GDM1 (cell line): Measurements from ENCODE around the gene NT5DC1.

Experiments used
- DNase-seq: peaks from one replicate; lab custom pipeline; 2025; lab: John Stamatoyannopoulos, UW

NT5DC1 gene

DNA sequence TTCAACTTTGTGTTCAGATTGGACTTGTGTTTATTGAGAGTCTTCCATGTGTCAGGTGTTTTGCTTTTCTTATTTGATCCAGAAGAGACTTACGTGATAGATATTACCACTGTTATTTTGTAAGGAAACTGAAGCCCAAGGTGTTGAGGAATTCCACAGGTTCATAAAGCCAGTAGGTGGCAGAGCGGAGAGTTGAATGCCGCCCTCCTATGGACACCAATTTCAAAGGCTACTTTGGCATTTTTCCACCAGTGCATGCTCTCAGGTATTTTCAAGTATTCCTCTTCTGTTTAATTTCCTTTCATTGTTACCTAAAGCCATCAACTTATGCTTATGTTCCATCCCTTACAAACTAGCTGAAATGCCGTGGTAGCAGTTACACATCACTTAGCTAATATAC lies 39.3 kb downstream of the NT5DC1 start:
- DNase-seq = no peak

DNA sequence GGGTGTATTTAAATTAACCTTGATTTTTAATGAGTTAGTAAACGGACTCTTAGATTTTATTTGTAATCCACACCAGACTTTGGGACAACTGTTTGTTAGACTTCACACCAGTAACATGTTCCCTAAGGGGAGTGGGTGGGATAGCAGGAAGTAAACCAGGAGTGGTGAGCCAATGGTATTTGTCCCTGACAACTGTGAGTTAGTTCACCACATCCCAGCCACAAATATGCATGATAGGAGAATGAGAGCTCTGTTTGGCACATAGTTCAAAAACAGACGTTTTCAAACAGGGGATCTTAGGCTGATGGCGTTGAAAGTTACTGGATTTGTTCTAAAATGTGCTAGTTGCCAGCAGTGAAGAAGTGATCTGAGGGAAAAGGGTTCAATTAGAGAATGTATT lies 44.0 kb downstream of the NT5DC1 start:
- DNase-seq = no peak

- no peak for DNase-seq
Measured at GRCh38 chr6:116145803-116146675, 45.4 kb downstream of the NT5DC1 start.

- DNase-seq = no peak
Measured at GRCh38 chr6:116152620-116153019, 52.0 kb downstream of the NT5DC1 start.

GRCh38 chr6:116154887-116155286 lies 54.2 kb downstream of the NT5DC1 start:
- DNase-seq = no peak

- no peak for DNase-seq
Measured at GRCh38 chr6:116156405-116157326, 56.0 kb downstream of the NT5DC1 start.

- no peak for DNase-seq
Measured at GRCh38 chr6:116157391-116157790, 56.7 kb downstream of the NT5DC1 start.

DNA sequence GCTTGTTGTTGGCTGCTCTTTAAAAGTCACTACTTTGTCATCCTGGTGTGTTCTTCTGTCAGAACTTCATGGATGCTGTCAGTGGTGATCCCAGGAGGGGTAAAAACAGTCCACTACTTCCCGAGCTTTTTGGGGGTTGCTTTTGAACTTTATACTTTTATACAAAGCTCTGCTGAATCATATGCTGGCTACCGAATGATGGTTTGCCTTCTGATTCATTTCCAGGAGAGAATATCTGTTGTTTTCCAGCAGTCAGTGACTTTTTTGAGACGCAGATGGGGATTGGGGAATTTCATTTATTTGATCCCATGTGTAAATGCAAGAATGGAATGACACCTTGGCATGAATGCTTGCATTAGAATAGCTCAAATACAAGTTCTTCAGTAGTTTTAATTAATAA lies 58.0 kb downstream of the NT5DC1 start:
- DNase-seq = no peak

DNA sequence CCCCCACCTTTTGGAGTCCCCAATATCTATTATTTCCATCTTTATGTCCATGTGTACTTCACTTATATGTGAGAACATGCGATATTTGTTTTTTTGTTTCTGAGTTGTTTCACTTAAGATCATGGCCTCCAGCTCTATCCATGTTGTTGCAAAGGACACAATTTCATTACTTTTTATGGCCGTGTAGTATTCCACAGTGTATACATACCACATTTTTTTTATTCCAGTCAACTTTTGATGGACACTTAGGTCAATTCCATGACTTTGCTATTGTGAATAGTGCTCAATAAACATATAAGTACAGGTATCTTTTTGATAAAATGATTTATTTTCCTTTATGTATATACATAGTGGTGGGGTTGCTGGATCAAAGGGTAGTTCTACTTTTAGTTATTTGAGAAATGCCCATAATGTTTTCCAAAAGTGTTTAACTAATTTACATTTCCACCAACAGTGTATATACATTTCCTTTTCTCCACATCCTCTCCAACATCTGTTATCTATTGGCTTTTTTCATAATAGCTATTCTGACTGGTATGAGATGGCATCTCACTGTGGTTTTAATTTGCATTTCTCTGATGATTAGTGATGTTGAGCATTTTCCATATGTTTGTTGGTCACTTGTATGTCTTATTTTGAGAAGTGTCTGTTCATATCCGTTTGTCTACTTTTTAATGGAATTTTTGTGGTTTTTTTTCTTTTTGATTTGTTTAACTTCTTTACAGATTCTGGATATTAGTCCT lies 59.3 kb downstream of the NT5DC1 start:
- DNase-seq = no peak

GRCh38 chr6:116165596-116165995 lies 64.9 kb downstream of the NT5DC1 start:
- no peak for DNase-seq

GRCh38 chr6:116166369-116166768 lies 65.7 kb downstream of the NT5DC1 start:
- DNase-seq = no peak

- no peak for DNase-seq
Measured at GRCh38 chr6:116168148-116168547, 67.5 kb downstream of the NT5DC1 start.

- no peak for DNase-seq
Measured at GRCh38 chr6:116169880-116170279, 69.2 kb downstream of the NT5DC1 start.

GRCh38 chr6:116170358-116171057 lies 69.9 kb downstream of the NT5DC1 start:
- DNase-seq = no peak

DNA sequence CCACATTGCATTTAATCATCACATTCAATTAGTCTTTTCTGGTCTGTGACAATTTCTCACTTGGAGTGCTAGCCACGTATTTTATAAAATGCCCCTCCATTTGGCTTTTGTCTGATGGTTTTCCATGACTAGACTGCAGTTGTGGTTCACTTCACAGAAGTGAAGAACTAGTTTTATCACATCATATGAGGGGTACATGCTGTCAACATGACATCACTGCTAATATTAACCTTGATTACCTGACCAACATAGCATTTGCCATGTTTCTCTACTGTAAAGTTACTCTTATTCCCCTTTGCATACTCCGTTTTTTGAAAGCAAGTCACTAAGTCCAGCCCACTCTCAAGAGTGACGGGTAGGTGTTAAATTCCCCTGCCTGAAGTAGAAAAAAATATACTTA lies 73.3 kb downstream of the NT5DC1 start:
- DNase-seq = no peak

DNA sequence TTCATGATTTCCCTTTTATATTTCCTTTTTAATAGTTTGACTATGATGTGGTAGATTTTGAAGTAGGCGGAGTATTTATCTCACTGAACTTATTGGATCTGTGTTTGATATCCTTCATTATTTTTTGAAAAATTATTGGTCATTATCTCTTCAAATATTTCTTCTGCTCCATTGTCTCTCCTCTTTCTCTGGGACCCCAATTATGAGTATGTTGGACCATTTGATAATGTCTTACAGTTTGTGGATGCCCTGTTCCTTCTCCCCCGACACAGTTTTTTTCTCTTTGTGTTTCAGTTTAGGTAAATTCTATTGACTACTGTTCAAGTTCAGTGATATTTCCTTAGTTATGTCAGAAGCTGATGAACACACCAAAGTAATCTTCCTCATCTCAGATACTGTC lies 74.7 kb downstream of the NT5DC1 start:
- DNase-seq = no peak

- no peak for DNase-seq
Measured at GRCh38 chr6:116176596-116176995, 75.9 kb downstream of the NT5DC1 start.

DNA sequence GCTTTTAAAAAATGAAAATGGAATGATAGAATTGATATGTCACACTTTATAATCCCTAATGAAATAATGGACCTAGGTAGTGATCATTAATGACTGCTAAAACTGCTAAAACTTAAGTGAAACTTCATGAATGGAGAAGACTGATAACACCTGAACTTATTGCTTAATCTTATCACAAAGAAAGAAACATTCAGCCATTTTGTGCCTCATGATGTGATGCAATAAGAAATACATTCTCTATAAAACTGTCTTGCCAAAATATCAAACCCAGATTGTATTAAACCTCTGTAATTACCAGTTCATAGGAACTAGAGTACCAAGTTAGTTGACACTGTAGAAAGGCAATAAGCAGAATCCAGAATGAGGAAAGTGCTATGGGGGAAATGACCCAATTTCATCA lies 79.7 kb downstream of the NT5DC1 start:
- no peak for DNase-seq

GRCh38 chr6:116189472-116189871 lies 88.8 kb downstream of the NT5DC1 start:
- DNase-seq = no peak

- no peak for DNase-seq
Measured at GRCh38 chr6:116190550-116190949, 89.9 kb downstream of the NT5DC1 start.

DNA sequence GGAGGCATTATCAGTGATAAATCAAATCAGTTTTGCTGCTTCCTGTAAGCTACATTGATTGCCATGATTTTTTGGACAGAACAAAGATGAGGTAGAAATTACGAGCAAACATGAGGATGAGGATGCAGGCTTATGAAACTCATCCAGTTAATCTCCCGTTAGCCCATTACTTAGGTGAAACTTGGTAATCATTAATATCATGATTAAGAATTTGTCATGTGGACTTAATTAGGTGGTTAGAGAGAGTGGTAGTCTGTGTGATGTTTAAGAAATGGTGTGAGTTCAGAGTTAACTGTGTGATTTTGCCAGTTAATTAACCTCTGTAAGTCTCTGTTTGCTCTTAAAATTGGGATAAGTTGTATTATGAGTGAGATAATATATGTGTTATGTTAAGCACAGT lies 91.2 kb downstream of the NT5DC1 start:
- DNase-seq = no peak

DNA sequence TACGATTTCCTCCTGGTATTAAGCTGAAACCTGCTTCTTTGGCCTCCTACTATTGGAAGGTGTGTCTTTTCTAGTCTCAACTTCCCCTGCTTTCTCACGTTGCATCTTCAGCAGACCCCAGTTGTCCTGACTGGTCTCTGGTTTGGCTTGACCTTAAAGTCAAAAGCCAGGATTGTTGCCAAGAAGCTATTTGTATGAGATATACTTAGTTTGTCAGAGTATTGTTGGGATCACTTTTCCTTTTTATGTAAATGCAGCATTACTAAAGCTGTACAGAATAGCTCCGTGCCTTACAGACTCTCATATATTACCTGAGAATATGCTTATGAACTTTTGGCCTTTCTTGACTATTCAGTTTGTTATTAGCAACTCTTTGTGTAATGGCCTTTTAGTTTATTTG lies 92.1 kb downstream of the NT5DC1 start:
- DNase-seq = no peak
